ENCODE measurements around the gene ANAPC16. TPM values are rescaled to one million over a fixed set of nuclear protein-coding genes. Genes with fewer than 3 reads are reported as not detected.

ANAPC16 gene
- total RNA-seq, 1 experiment from 2014 or later: 71.1 TPM

DNA sequence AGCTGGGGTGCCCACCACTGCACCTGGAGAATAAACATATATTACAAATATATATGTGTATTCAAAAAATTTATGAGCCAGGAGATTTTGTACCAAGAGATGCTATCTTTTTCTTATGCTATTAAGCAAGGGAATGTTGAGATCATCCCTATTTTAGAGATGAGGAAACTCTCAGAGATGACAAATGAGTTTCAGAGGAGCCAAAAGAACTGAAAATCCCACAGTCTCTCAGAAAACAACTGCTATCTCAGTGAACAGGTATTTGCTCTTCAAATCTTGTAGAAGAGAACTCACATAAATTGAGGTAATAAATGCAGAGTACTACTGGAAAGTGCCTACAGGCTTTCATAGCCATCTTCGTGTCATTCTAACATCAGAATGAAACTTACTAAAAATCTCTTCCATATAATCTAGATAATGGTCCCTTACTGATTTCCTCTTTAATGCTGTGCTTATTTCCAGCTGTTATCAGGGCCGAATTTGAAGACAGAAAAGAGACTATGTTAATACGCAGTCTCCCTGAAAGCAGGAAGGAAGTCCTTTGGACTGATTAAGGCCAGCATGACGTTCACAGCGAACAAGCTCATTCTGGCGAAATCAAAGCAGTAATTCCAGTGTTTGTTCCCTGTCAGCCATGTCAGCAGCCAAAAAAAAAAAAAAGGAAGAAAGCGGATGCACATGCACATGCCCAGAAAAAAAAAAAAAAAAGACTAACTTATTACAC lies 29.4 kb upstream of the ANAPC16 start:
- intact Hi-C loops (cut with micrococcal nuclease): no loop called here
- ATAC-seq: no peak
- H3K9ac ChIP-seq (ENCODE audit: low read length): no peak overlapping the region
- H3K4me1 ChIP-seq (ENCODE audit: control insufficient read depth in 1 of 2, insufficient read depth in 2 of 2, low read length in 2 of 2): no peaks in the 10 kb centered on the region
- H4K20me1 ChIP-seq (ENCODE audit: insufficient read depth): no peaks in the 10 kb centered on the region
- H3K27me3 ChIP-seq (ENCODE audit: insufficient read depth, low read length): no peaks in the 10 kb centered on the region
- no peaks in the 10 kb centered on the region for H3K9me2 ChIP-seq (ENCODE audit: insufficient read depth)
- H3K9me3 ChIP-seq (ENCODE audit: control insufficient read depth in 1 of 2, insufficient read depth in 1 of 2, low read depth in 1 of 2, low read length in 2 of 2): peaks cover 0 to 9% of the 10 kb centered on the region in 2 experiments; a peak in 3 of 4 replicates
- no peak for DNase-seq (ENCODE audit: low read depth, low spot score)
- no peak overlapping the region for H2AFZ ChIP-seq (ENCODE audit: low read depth, low read length, poor library complexity, severe bottlenecking)
- no peak overlapping the region for H3K27ac ChIP-seq (ENCODE audit: low read depth, low read length)
- POLR2A ChIA-PET: no interaction called here
- H3K4me3 ChIP-seq (replicated peaks in 1 of 2; ENCODE audit: low read depth in 1 of 2, low read length in 2 of 2): no peak overlapping the region
- CTCF ChIA-PET: no interaction called here
- RAD21 ChIA-PET (ENCODE audit: low non-redundant PET in 1 of 2, low total read pairs in 2 of 2, uncharacterized antibody in 2 of 2, unreplicated experiment in 2 of 2): no interaction called here
- TF ChIP-seq ZFX (IDR thresholded peaks at IDR 0.05) (no peak), POLR2A (IDR thresholded peaks at IDR 0.05; ENCODE audit: borderline replicate concordance, extremely low read depth, insufficient read depth, insufficient read length) (no peak), YY1 (IDR thresholded peaks at IDR 0.05; ENCODE audit: extremely low read depth, insufficient replicate concordance, low read depth, low read length) (no peak), TCF7L2 (IDR thresholded peaks at IDR 0.05; ENCODE audit: borderline replicate concordance, extremely low read depth, insufficient read depth, insufficient read length) (no peak), EZH2phosphoT487 (IDR thresholded peaks at IDR 0.05; ENCODE audit: borderline replicate concordance) (no peak), SP1 (IDR thresholded peaks at IDR 0.05; ENCODE audit: low read depth) (no peak), ELF1 (IDR thresholded peaks at IDR 0.05; ENCODE audit: borderline replicate concordance, low read depth) (no peak), CBX3 (IDR thresholded peaks at IDR 0.05; ENCODE audit: low read depth) (no peak), SIN3A (IDR thresholded peaks at IDR 0.05; ENCODE audit: low read depth) (no peak), RAD21 (IDR thresholded peaks at IDR 0.05; ENCODE audit: low read depth) (no peak), POLR2AphosphoS5 (IDR thresholded peaks at IDR 0.05; ENCODE audit: low read depth, low read length) (no peak), ZNF274 (IDR thresholded peaks at IDR 0.05; ENCODE audit: low read depth, low read length) (no peak), FOSL1 (IDR thresholded peaks at IDR 0.05; ENCODE audit: low read depth) (no peak), JUND (IDR thresholded peaks at IDR 0.05) (no peak)
- TF ChIP-seq, protein P1, sequence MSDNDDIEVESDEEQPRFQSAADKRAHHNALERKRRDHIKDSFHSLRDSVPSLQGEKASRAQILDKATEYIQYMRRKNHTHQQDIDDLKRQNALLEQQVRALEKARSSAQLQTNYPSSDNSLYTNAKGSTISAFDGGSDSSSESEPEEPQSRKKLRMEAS (IDR thresholded peaks at IDR 0.05): no peak
- TF ChIP-seq, protein P2, sequence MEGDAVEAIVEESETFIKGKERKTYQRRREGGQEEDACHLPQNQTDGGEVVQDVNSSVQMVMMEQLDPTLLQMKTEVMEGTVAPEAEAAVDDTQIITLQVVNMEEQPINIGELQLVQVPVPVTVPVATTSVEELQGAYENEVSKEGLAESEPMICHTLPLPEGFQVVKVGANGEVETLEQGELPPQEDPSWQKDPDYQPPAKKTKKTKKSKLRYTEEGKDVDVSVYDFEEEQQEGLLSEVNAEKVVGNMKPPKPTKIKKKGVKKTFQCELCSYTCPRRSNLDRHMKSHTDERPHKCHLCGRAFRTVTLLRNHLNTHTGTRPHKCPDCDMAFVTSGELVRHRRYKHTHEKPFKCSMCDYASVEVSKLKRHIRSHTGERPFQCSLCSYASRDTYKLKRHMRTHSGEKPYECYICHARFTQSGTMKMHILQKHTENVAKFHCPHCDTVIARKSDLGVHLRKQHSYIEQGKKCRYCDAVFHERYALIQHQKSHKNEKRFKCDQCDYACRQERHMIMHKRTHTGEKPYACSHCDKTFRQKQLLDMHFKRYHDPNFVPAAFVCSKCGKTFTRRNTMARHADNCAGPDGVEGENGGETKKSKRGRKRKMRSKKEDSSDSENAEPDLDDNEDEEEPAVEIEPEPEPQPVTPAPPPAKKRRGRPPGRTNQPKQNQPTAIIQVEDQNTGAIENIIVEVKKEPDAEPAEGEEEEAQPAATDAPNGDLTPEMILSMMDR (IDR thresholded peaks at IDR 0.05 in 2 of 3, conservative IDR thresholded peaks at IDR 0.05 in 1 of 3; ENCODE audit: borderline replicate concordance in 1 of 3, insufficient read depth in 1 of 3, low read depth in 2 of 3, low read length in 2 of 3): no peak
- no peak overlapping the region for H3K4me2 ChIP-seq (ENCODE audit: low read length)
- no peaks in the 10 kb centered on the region for H3K79me2 ChIP-seq (ENCODE audit: insufficient read depth, low read length)
- H3K36me3 ChIP-seq (ENCODE audit: control insufficient read depth in 1 of 2, insufficient read depth in 2 of 2, low read length in 2 of 2): peaks cover 0 to 9% of the 10 kb centered on the region in 2 experiments; a peak in 1 of 4 replicates
- no TSS peak for BruUV-seq (replicated peaks)
